ENCODE results near the gene LHPP. TPM values are rescaled to one million over a fixed set of nuclear protein-coding genes. Genes with fewer than 3 reads are reported as not detected.
A peak's percentile ranks its signal among the peaks of the same experiment; 100 is the strongest.

LHPP gene
- polyA plus RNA-seq, 3 donors from 2014 or later: 10.1 to 15.3 (median 14.2) TPM

GRCh38 chr10:124469956-124470484 lies 8.4 kb downstream of the LHPP start:
- no peak for DNase-seq
- peaks cover 7 to 12% of the 10 kb centered on the region in 2 donors for H3K4me1 Mint-ChIP-seq
- no peaks in the 10 kb centered on the region for H3K36me3 Mint-ChIP-seq
- no peak overlapping the region for H3K27ac Mint-ChIP-seq
- no peaks in the 10 kb centered on the region for H3K9me3 Mint-ChIP-seq
- H3K27me3 Mint-ChIP-seq (ENCODE audit: low read depth in 3 of 3): peaks cover 0 to 1% (median 0%) of the 10 kb centered on the region in 3 donors
- no peak overlapping the region for H3K4me3 Mint-ChIP-seq

- Mint-ChIP-seq H3K4me3 (no peak overlapping the region), H3K27me3 (ENCODE audit: low read depth in 3 of 3) (peaks cover 0 to 1% (median 0%) of the 10 kb centered on the region in 3 donors), H3K4me1 (peaks cover under 1 to 5% of the 10 kb centered on the region in 2 donors), H3K36me3 (no peaks in the 10 kb centered on the region), H3K9me3 (no peaks in the 10 kb centered on the region), H3K27ac (no peak overlapping the region)
- DNase-seq: no peak
These were observed 9.2 kb downstream of the LHPP start for GRCh38 chr10:124470544-124471434.

GRCh38 chr10:124472071-124472470 lies 10.4 kb downstream of the LHPP start:
- DNase-seq: no peak
- Mint-ChIP-seq H3K27me3 (ENCODE audit: low read depth in 3 of 3) (peaks cover 0 to 1% (median 0%) of the 10 kb centered on the region in 3 donors), H3K4me1 (no peaks in the 10 kb centered on the region), H3K9me3 (no peaks in the 10 kb centered on the region), H3K36me3 (no peaks in the 10 kb centered on the region), H3K27ac (peak overlapping the region in 1 of 6 donors; percentile 67), H3K4me3 (no peak overlapping the region)

GRCh38 chr10:124473070-124473469 lies 11.4 kb downstream of the LHPP start:
- Mint-ChIP-seq H3K36me3 (no peaks in the 10 kb centered on the region), H3K9me3 (no peaks in the 10 kb centered on the region), H3K4me1 (no peaks in the 10 kb centered on the region), H3K27ac (peak overlapping the region in 1 of 6 donors; percentile 6), H3K27me3 (ENCODE audit: low read depth in 3 of 3) (peaks cover 0 to 1% (median 0%) of the 10 kb centered on the region in 3 donors), H3K4me3 (no peak overlapping the region)
- DNase-seq: no peak

GRCh38 chr10:124474514-124475070 lies 13.0 kb downstream of the LHPP start:
- no peaks in the 10 kb centered on the region for H3K36me3 Mint-ChIP-seq
- peaks cover 0 to 3% (median 1%) of the 10 kb centered on the region in 3 donors for H3K27me3 Mint-ChIP-seq (ENCODE audit: low read depth in 3 of 3)
- no peaks in the 10 kb centered on the region for H3K4me1 Mint-ChIP-seq
- peak overlapping the region in 2 of 6 donors; percentile 31 to 49 for H3K27ac Mint-ChIP-seq
- H3K9me3 Mint-ChIP-seq: no peaks in the 10 kb centered on the region
- no peak for DNase-seq
- no peak overlapping the region for H3K4me3 Mint-ChIP-seq

- Mint-ChIP-seq H3K4me3 (no peak overlapping the region), H3K27ac (no peak overlapping the region)
These were observed 14.6 kb downstream of the LHPP start for GRCh38 chr10:124476043-124476725.

GRCh38 chr10:124477614-124478363 lies 16.2 kb downstream of the LHPP start:
- Mint-ChIP-seq H3K27ac (no peak overlapping the region), H3K4me1 (no peaks in the 10 kb centered on the region), H3K4me3 (no peak overlapping the region), H3K27me3 (ENCODE audit: low read depth in 3 of 3) (peaks cover 0 to 3% (median 3%) of the 10 kb centered on the region in 3 donors), H3K9me3 (peaks cover 0 to 2% (median 0%) of the 10 kb centered on the region in 6 donors), H3K36me3 (no peaks in the 10 kb centered on the region)
- no peak for DNase-seq

More at GRCh38 chr10:124476043-124476725, 14.6 kb downstream of the LHPP start:
- Mint-ChIP-seq H3K36me3 (no peaks in the 10 kb centered on the region), H3K27me3 (ENCODE audit: low read depth in 3 of 3) (peaks cover 0 to 3% (median 1%) of the 10 kb centered on the region in 3 donors), H3K9me3 (no peaks in the 10 kb centered on the region), H3K4me1 (no peaks in the 10 kb centered on the region)
- no peak for DNase-seq

GRCh38 chr10:124478515-124478914 lies 16.9 kb downstream of the LHPP start:
- Mint-ChIP-seq H3K27ac (no peak overlapping the region), H3K9me3 (peaks cover 0 to 4% (median 0%) of the 10 kb centered on the region in 6 donors), H3K4me1 (no peaks in the 10 kb centered on the region), H3K4me3 (no peak overlapping the region), H3K27me3 (ENCODE audit: low read depth in 3 of 3) (peaks cover 0 to 3% (median 3%) of the 10 kb centered on the region in 3 donors), H3K36me3 (no peaks in the 10 kb centered on the region)
- no peak for DNase-seq

GRCh38 chr10:124480860-124481259 lies 19.2 kb downstream of the LHPP start:
- Mint-ChIP-seq H3K9me3 (peaks cover 0 to 4% (median 0%) of the 10 kb centered on the region in 6 donors), H3K4me3 (no peak overlapping the region), H3K36me3 (peaks cover 0 to 2% (median 2%) of the 10 kb centered on the region in 3 donors), H3K27me3 (ENCODE audit: low read depth in 3 of 3) (peaks cover 0 to 3% (median 2%) of the 10 kb centered on the region in 3 donors), H3K27ac (no peak overlapping the region), H3K4me1 (no peaks in the 10 kb centered on the region)
- no peak for DNase-seq

GRCh38 chr10:124481717-124482116 lies 20.1 kb downstream of the LHPP start:
- Mint-ChIP-seq H3K4me3 (peak overlapping the region in 1 of 5 donors; percentile 1), H3K9me3 (peaks cover 0 to 4% (median 0%) of the 10 kb centered on the region in 6 donors), H3K27me3 (ENCODE audit: low read depth in 3 of 3) (peaks cover 0 to 3% (median 2%) of the 10 kb centered on the region in 3 donors), H3K4me1 (no peaks in the 10 kb centered on the region), H3K36me3 (peaks cover 0 to 8% (median 5%) of the 10 kb centered on the region in 3 donors), H3K27ac (no peak overlapping the region)
- DNase-seq: no peak

- Mint-ChIP-seq H3K4me1 (no peaks in the 10 kb centered on the region), H3K9me3 (peaks cover 0 to 4% (median 0%) of the 10 kb centered on the region in 6 donors), H3K27ac (peak overlapping the region in 1 of 6 donors; percentile 28), H3K4me3 (no peak overlapping the region), H3K27me3 (ENCODE audit: low read depth in 3 of 3) (peaks cover 0 to 3% (median 2%) of the 10 kb centered on the region in 3 donors), H3K36me3 (peaks cover 0 to 8% (median 5%) of the 10 kb centered on the region in 3 donors)
- DNase-seq: no peak
These were observed 20.7 kb downstream of the LHPP start for GRCh38 chr10:124482236-124482800.

- Mint-ChIP-seq H3K9me3 (peaks cover 0 to 4% (median 0%) of the 10 kb centered on the region in 6 donors), H3K36me3 (peaks cover 0 to 8% (median 8%) of the 10 kb centered on the region in 3 donors), H3K4me1 (no peaks in the 10 kb centered on the region), H3K27ac (peak overlapping the region in 1 of 6 donors; percentile 28), H3K27me3 (ENCODE audit: low read depth in 3 of 3) (peaks cover 0 to 6% (median 2%) of the 10 kb centered on the region in 3 donors), H3K4me3 (no peak overlapping the region)
- no peak for DNase-seq
These were observed 21.3 kb downstream of the LHPP start for GRCh38 chr10:124482876-124483275.

Measured in immature natural killer cell (primary cell).